ENCODE measurements around the gene BICRA.
"Not testable (repeated sequence)": the region's sequence is repeated elsewhere in the genome, so short reads cannot be mapped to it uniquely, and the experiment has no call there.

BICRA gene

GRCh38 chr19:47716270-47716937 is 107.5 kb downstream of the BICRA start:
- DNase-seq, result no peak

GRCh38 chr19:47718415-47719046 is 109.6 kb downstream of the BICRA start:
- DNase-seq, result not testable (repeated sequence)

GRCh38 chr19:47719047-47719859 is 110.3 kb downstream of the BICRA start:
- no peak for DNase-seq

GRCh38 chr19:47720669-47721422 is 111.9 kb downstream of the BICRA start:
- DNase-seq, result no peak

- no peak for DNase-seq
Observed at GRCh38 chr19:47723581-47723940, 114.6 kb downstream of the BICRA start.

GRCh38 chr19:47725759-47726401 is 116.9 kb downstream of the BICRA start:
- DNase-seq, result no peak

GRCh38 chr19:47726467-47726866 is 117.5 kb downstream of the BICRA start:
- no peak for DNase-seq

- DNase-seq, result not testable (repeated sequence)
Observed at GRCh38 chr19:47728295-47728694, 119.4 kb downstream of the BICRA start.

- no peak for DNase-seq
Observed at GRCh38 chr19:47729468-47729798, 120.5 kb downstream of the BICRA start.

- no peak for DNase-seq
Observed at GRCh38 chr19:47729799-47730520, 121.0 kb downstream of the BICRA start.

GRCh38 chr19:47730521-47730889 is 121.6 kb downstream of the BICRA start:
- DNase-seq, result no peak

GRCh38 chr19:47730910-47731309 is 122.0 kb downstream of the BICRA start:
- no peak for DNase-seq

- DNase-seq, result no peak
Observed at GRCh38 chr19:47735131-47735530, 126.2 kb downstream of the BICRA start.

GRCh38 chr19:47740866-47741519 is 132.1 kb downstream of the BICRA start:
- DNase-seq, result no peak

GRCh38 chr19:47741544-47742140 is 132.7 kb downstream of the BICRA start:
- no peak for DNase-seq

- no peak for DNase-seq
Observed at GRCh38 chr19:47742634-47743033, 133.7 kb downstream of the BICRA start.

- peak; percentile 96 for DNase-seq
Observed at GRCh38 chr19:47745010-47745901, 136.3 kb downstream of the BICRA start, which contains the start of gene NOP53. TSS of gene NOP53 (plus strand) at chr19:47745546. CDS start at chr19:47745560, 14 bp downstream.

GRCh38 chr19:47746129-47746528 is 137.2 kb downstream of the BICRA start:
- DNase-seq, result not testable (repeated sequence)

GRCh38 chr19:47749326-47749725 is 140.4 kb downstream of the BICRA start:
- DNase-seq, result no peak

- no peak for DNase-seq
Observed at GRCh38 chr19:47750752-47751151, 141.8 kb downstream of the BICRA start.
